ENCODE measurements around the gene PCNX2. TPM values are rescaled to one million over a fixed set of nuclear protein-coding genes. Genes with fewer than 3 reads are reported as not detected.

Gene PCNX2
- total RNA-seq, 1 experiment from 2014 or later: 50.8 TPM

DNA sequence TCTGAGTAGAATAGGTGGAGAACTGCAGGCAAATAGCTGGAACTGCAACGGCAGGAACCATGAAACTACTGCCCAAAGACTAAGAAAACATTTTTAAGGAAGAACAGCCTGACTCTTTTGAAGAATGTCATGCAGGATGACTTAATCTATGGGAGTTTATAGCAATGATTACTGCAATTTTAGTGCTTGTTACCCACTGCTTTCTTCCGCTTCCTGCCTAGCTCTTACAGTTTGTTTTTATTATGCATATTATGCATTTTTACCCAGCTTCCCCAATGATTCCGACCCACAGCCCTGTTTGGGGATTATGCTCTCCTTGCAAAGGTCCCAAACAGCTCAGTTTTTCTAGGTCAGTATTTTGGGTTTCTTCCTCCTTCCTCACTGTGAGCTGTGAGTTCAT is 71.2 kb downstream of the PCNX2 start:
- Mint-ChIP-seq H3K4me1 (no peaks in the 10 kb centered on the region; the same call in 1 of the 2 replicates), H3K4me3 (no peak overlapping the region), H3K27me3 (ENCODE audit: low read depth) (no peaks in the 10 kb centered on the region), H3K36me3 (peaks cover 30% of the 10 kb centered on the region), H3K9me3 (peaks cover 15% of the 10 kb centered on the region), H3K27ac (no peak overlapping the region)
- DNase-seq (ENCODE audit: low spot score): no peak
- TF ChIP-seq, protein P1, sequence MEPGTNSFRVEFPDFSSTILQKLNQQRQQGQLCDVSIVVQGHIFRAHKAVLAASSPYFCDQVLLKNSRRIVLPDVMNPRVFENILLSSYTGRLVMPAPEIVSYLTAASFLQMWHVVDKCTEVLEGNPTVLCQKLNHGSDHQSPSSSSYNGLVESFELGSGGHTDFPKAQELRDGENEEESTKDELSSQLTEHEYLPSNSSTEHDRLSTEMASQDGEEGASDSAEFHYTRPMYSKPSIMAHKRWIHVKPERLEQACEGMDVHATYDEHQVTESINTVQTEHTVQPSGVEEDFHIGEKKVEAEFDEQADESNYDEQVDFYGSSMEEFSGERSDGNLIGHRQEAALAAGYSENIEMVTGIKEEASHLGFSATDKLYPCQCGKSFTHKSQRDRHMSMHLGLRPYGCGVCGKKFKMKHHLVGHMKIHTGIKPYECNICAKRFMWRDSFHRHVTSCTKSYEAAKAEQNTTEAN (CRISPR knock-in tag; IDR thresholded peaks at IDR 0.05): no peak
- TF ChIP-seq ZNF219 (CRISPR knock-in tag; IDR thresholded peaks at IDR 0.05; ENCODE audit: borderline replicate concordance) (no peak), ZNF671 (CRISPR knock-in tag; IDR thresholded peaks at IDR 0.05) (no peak), GTF2I (CRISPR knock-in tag; conservative IDR thresholded peaks at IDR 0.05) (no peak), NFYB (CRISPR knock-in tag; conservative IDR thresholded peaks at IDR 0.05; ENCODE audit: low read depth) (no peak), ZNF138 (CRISPR knock-in tag; conservative IDR thresholded peaks at IDR 0.05) (no peak)
- TF ChIP-seq, protein P2, sequence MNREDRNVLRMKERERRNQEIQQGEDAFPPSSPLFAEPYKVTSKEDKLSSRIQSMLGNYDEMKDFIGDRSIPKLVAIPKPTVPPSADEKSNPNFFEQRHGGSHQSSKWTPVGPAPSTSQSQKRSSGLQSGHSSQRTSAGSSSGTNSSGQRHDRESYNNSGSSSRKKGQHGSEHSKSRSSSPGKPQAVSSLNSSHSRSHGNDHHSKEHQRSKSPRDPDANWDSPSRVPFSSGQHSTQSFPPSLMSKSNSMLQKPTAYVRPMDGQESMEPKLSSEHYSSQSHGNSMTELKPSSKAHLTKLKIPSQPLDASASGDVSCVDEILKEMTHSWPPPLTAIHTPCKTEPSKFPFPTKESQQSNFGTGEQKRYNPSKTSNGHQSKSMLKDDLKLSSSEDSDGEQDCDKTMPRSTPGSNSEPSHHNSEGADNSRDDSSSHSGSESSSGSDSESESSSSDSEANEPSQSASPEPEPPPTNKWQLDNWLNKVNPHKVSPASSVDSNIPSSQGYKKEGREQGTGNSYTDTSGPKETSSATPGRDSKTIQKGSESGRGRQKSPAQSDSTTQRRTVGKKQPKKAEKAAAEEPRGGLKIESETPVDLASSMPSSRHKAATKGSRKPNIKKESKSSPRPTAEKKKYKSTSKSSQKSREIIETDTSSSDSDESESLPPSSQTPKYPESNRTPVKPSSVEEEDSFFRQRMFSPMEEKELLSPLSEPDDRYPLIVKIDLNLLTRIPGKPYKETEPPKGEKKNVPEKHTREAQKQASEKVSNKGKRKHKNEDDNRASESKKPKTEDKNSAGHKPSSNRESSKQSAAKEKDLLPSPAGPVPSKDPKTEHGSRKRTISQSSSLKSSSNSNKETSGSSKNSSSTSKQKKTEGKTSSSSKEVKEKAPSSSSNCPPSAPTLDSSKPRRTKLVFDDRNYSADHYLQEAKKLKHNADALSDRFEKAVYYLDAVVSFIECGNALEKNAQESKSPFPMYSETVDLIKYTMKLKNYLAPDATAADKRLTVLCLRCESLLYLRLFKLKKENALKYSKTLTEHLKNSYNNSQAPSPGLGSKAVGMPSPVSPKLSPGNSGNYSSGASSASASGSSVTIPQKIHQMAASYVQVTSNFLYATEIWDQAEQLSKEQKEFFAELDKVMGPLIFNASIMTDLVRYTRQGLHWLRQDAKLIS (CRISPR knock-in tag; IDR thresholded peaks at IDR 0.05; ENCODE audit: borderline replicate concordance): no peak
- TF ChIP-seq, protein P3, sequence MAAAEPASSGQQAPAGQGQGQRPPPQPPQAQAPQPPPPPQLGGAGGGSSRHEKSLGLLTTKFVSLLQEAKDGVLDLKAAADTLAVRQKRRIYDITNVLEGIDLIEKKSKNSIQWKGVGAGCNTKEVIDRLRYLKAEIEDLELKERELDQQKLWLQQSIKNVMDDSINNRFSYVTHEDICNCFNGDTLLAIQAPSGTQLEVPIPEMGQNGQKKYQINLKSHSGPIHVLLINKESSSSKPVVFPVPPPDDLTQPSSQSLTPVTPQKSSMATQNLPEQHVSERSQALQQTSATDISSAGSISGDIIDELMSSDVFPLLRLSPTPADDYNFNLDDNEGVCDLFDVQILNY (CRISPR knock-in tag; IDR thresholded peaks at IDR 0.05): no peak
- TF ChIP-seq, protein P4, sequence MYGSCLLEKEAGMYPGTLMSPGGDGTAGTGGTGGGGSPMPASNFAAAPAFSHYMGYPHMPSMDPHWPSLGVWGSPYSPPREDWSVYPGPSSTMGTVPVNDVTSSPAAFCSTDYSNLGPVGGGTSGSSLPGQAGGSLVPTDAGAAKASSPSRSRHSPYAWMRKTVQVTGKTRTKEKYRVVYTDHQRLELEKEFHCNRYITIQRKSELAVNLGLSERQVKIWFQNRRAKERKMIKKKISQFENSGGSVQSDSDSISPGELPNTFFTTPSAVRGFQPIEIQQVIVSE (CRISPR knock-in tag; IDR thresholded peaks at IDR 0.05; ENCODE audit: borderline replicate concordance): no peak
- TF ChIP-seq, protein P5, sequence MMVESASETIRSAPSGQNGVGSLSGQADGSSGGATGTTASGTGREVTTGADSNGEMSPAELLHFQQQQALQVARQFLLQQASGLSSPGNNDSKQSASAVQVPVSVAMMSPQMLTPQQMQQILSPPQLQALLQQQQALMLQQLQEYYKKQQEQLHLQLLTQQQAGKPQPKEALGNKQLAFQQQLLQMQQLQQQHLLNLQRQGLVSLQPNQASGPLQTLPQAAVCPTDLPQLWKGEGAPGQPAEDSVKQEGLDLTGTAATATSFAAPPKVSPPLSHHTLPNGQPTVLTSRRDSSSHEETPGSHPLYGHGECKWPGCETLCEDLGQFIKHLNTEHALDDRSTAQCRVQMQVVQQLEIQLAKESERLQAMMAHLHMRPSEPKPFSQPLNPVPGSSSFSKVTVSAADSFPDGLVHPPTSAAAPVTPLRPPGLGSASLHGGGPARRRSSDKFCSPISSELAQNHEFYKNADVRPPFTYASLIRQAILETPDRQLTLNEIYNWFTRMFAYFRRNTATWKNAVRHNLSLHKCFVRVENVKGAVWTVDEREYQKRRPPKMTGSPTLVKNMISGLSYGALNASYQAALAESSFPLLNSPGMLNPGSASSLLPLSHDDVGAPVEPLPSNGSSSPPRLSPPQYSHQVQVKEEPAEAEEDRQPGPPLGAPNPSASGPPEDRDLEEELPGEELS (CRISPR knock-in tag; IDR thresholded peaks at IDR 0.05): no peak
- POLR2A ChIA-PET: no interaction called here
- CTCF ChIA-PET: no interaction called here
- ATAC-seq: no peak

DNA sequence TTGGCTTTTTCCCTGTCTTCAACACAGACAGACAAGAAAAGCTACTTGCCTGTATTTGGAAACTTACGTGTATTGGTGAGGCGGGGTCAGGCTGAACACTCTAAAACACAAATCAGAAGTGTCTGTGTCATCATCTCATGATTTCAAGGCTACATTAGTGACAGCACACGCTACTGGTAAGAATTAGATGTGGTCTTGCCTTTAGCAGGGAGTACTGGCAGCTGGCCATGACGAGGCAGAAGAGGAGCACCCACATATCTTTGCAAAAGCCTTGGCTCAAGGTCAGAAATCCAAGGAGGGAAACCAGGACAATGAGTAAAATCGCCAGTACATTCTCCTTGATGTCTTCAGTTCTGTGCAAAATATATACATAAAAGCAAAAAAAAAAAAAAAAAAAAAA is 77.7 kb downstream of the PCNX2 start:
- no peak for DNase-seq (ENCODE audit: low spot score)
- H3K36me3 Mint-ChIP-seq: peaks cover 11% of the 10 kb centered on the region
- POLR2A ChIA-PET: no interaction called here
- TF ChIP-seq NFE2L1 (CRISPR knock-in tag; IDR thresholded peaks at IDR 0.05) (no peak), FOXJ3 (CRISPR knock-in tag; IDR thresholded peaks at IDR 0.05; ENCODE audit: borderline replicate concordance) (no peak), CREM (CRISPR knock-in tag; IDR thresholded peaks at IDR 0.05) (no peak), HMGA2 (CRISPR knock-in tag; IDR thresholded peaks at IDR 0.05) (no peak), GTF2I (CRISPR knock-in tag; conservative IDR thresholded peaks at IDR 0.05) (no peak)
- TF ChIP-seq, protein P6, sequence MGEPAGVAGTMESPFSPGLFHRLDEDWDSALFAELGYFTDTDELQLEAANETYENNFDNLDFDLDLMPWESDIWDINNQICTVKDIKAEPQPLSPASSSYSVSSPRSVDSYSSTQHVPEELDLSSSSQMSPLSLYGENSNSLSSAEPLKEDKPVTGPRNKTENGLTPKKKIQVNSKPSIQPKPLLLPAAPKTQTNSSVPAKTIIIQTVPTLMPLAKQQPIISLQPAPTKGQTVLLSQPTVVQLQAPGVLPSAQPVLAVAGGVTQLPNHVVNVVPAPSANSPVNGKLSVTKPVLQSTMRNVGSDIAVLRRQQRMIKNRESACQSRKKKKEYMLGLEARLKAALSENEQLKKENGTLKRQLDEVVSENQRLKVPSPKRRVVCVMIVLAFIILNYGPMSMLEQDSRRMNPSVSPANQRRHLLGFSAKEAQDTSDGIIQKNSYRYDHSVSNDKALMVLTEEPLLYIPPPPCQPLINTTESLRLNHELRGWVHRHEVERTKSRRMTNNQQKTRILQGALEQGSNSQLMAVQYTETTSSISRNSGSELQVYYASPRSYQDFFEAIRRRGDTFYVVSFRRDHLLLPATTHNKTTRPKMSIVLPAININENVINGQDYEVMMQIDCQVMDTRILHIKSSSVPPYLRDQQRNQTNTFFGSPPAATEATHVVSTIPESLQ (CRISPR knock-in tag; IDR thresholded peaks at IDR 0.05): no peak
- TF ChIP-seq, protein P7, sequence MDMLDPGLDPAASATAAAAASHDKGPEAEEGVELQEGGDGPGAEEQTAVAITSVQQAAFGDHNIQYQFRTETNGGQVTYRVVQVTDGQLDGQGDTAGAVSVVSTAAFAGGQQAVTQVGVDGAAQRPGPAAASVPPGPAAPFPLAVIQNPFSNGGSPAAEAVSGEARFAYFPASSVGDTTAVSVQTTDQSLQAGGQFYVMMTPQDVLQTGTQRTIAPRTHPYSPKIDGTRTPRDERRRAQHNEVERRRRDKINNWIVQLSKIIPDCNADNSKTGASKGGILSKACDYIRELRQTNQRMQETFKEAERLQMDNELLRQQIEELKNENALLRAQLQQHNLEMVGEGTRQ (CRISPR knock-in tag; IDR thresholded peaks at IDR 0.05): no peak
- TF ChIP-seq, protein P3 (CRISPR knock-in tag; IDR thresholded peaks at IDR 0.05): no peak
- TF ChIP-seq, protein P8, sequence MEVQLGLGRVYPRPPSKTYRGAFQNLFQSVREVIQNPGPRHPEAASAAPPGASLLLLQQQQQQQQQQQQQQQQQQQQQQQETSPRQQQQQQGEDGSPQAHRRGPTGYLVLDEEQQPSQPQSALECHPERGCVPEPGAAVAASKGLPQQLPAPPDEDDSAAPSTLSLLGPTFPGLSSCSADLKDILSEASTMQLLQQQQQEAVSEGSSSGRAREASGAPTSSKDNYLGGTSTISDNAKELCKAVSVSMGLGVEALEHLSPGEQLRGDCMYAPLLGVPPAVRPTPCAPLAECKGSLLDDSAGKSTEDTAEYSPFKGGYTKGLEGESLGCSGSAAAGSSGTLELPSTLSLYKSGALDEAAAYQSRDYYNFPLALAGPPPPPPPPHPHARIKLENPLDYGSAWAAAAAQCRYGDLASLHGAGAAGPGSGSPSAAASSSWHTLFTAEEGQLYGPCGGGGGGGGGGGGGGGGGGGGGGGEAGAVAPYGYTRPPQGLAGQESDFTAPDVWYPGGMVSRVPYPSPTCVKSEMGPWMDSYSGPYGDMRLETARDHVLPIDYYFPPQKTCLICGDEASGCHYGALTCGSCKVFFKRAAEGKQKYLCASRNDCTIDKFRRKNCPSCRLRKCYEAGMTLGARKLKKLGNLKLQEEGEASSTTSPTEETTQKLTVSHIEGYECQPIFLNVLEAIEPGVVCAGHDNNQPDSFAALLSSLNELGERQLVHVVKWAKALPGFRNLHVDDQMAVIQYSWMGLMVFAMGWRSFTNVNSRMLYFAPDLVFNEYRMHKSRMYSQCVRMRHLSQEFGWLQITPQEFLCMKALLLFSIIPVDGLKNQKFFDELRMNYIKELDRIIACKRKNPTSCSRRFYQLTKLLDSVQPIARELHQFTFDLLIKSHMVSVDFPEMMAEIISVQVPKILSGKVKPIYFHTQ (CRISPR knock-in tag; IDR thresholded peaks at IDR 0.05): no peak
- H3K27me3 Mint-ChIP-seq (ENCODE audit: low read depth): no peaks in the 10 kb centered on the region
- CTCF ChIA-PET: no interaction called here
- peaks cover 15% of the 10 kb centered on the region for H3K9me3 Mint-ChIP-seq
- H3K4me3 Mint-ChIP-seq: no peak overlapping the region
- ATAC-seq: no peak
- H3K27ac Mint-ChIP-seq: 0 out of 2 replicates have a peak overlapping the region, but pooled peaks have one; percentile 51
- peaks cover 12% of the 10 kb centered on the region for H3K4me1 Mint-ChIP-seq

All from WTC11 (cell line).